GM12864 (cell line): ENCODE results near the gene CREG2.

ENCODE experiments used
- DNase-seq: peaks from one replicate; pipeline ENCODE4 v3.0.0-alpha.2; 2011; ENCODE audit warnings: low read depth
- H3K4me3 ChIP-seq: 2 replicates; pipeline ENCODE4 v1.5.1; 2011; ENCODE audit warnings: mild to moderate bottlenecking, low read depth, low read length, control low read depth
- TF ChIP-seq, protein P1 (sequence below): IDR thresholded peaks from 2 replicates; pipeline ENCODE4 v1.5.1; 2011; ENCODE audit warnings: low read depth, mild to moderate bottlenecking, moderate library complexity, low read length, control low read depth, inconsistent platforms; ENCODE audit errors: missing control alignments

The CREG2 gene

GRCh38 chr2:101295895-101296294, 91.4 kb downstream of the CREG2 start:
- no peak for DNase-seq
- no peak overlapping the region for H3K4me3 ChIP-seq
- TF ChIP-seq, protein P1, sequence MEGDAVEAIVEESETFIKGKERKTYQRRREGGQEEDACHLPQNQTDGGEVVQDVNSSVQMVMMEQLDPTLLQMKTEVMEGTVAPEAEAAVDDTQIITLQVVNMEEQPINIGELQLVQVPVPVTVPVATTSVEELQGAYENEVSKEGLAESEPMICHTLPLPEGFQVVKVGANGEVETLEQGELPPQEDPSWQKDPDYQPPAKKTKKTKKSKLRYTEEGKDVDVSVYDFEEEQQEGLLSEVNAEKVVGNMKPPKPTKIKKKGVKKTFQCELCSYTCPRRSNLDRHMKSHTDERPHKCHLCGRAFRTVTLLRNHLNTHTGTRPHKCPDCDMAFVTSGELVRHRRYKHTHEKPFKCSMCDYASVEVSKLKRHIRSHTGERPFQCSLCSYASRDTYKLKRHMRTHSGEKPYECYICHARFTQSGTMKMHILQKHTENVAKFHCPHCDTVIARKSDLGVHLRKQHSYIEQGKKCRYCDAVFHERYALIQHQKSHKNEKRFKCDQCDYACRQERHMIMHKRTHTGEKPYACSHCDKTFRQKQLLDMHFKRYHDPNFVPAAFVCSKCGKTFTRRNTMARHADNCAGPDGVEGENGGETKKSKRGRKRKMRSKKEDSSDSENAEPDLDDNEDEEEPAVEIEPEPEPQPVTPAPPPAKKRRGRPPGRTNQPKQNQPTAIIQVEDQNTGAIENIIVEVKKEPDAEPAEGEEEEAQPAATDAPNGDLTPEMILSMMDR: no peak
